Right kidney (tissue), 1 donor: ENCODE measurements around the gene NES.
"Not testable (repeated sequence)": the region's sequence is repeated elsewhere in the genome, so short reads cannot be mapped to it uniquely, and the experiment has no call there.

Experiments used
- DNase-seq: peaks from one replicate; pipeline ENCODE4 v3.0.0-alpha.2; 2016

NES gene

GRCh38 chr1:156652131-156652991 is 24.8 kb downstream of the NES start:
- peak; percentile 59 for DNase-seq

GRCh38 chr1:156648951-156649350 is 28.3 kb downstream of the NES start:
- DNase-seq = no peak

- DNase-seq = no peak
Measured at GRCh38 chr1:156648496-156648895, 28.7 kb downstream of the NES start.

- DNase-seq = no peak
Measured at GRCh38 chr1:156647351-156647750, 29.9 kb downstream of the NES start.

- DNase-seq = no peak
Measured at GRCh38 chr1:156646738-156647211, 30.4 kb downstream of the NES start.

- DNase-seq = no peak
Measured at GRCh38 chr1:156645666-156646065, 31.5 kb downstream of the NES start.

GRCh38 chr1:156645056-156645455 is 32.2 kb downstream of the NES start:
- no peak for DNase-seq

- DNase-seq = no peak
Measured at GRCh38 chr1:156644640-156645039, 32.6 kb downstream of the NES start.

- no peak for DNase-seq
Measured at GRCh38 chr1:156644146-156644545, 33.1 kb downstream of the NES start.

GRCh38 chr1:156643778-156644092 is 33.5 kb downstream of the NES start:
- DNase-seq = no peak

GRCh38 chr1:156643049-156643777 is 34.0 kb downstream of the NES start:
- no peak for DNase-seq

- DNase-seq = peak; percentile 54
Measured at GRCh38 chr1:156642265-156643048, 34.8 kb downstream of the NES start.

GRCh38 chr1:156641761-156642264 is 35.4 kb downstream of the NES start, which contains the start of gene BCAN:
Gene BCAN (plus strand): TSS chr1:156642117. CDS start chr1:156646055, 3,938 bp downstream.
- DNase-seq = no peak

GRCh38 chr1:156640842-156641706 is 36.1 kb downstream of the NES start:
- DNase-seq = no peak

- DNase-seq = no peak
Measured at GRCh38 chr1:156639601-156640101, 37.6 kb downstream of the NES start.

- DNase-seq = no peak
Measured at GRCh38 chr1:156638189-156638985, 38.8 kb downstream of the NES start.

GRCh38 chr1:156632355-156632754 is 44.9 kb downstream of the NES start:
- DNase-seq = no peak

GRCh38 chr1:156631152-156631551 is 46.1 kb downstream of the NES start:
- not testable (repeated sequence) for DNase-seq

- no peak for DNase-seq
Measured at GRCh38 chr1:156629823-156630449, 47.3 kb downstream of the NES start.

GRCh38 chr1:156627313-156627880 is 49.8 kb downstream of the NES start:
- no peak for DNase-seq
